PC-3 (cell line): ENCODE results near the gene ASPSCR1. TPM values are rescaled to one million over a fixed set of nuclear protein-coding genes. Genes with fewer than 3 reads are reported as not detected.

ENCODE experiments used
- ATAC-seq: fragments of 200-7000 bp; cut with Tn5 transposase; 2 replicates; pipeline ENCODE4 v1.9.1; 2020; ENCODE audit warnings: mild to moderate bottlenecking, moderate library complexity
- BruUV-seq: library from RNA; stranded (reverse); fragments of 400-500 nt; replicated peaks from 2 replicates; lab custom pipeline; 2021; lab: Mats Ljungman, UMichigan
- CTCF ChIA-PET: fragments of 300-600 bp; sonication (Branson Sonifier 250); formaldehyde crosslinking; loops from one replicate; lab custom pipeline; 2022; ENCODE audit warnings: antibody characterized with exemption; lab: Charles Lee
- POLR2A ChIA-PET: fragments of 300-600 bp; sonication (Branson Sonifier 250); formaldehyde crosslinking; loops from one replicate; lab custom pipeline; 2022; ENCODE audit warnings: antibody characterized with exemption; ENCODE audit not compliant: unreplicated experiment; lab: Charles Lee
- DNase-seq: peaks from one replicate; pipeline ENCODE4 v3.0.0-alpha.2; 2015
- H2AFZ ChIP-seq: fragments of 300-600 bp; sonication (generic); 2 replicates; pipeline ENCODE4 v1.6.0; 2016; ENCODE audit warnings: antibody characterized with exemption, low read length
- H3F3A ChIP-seq: fragments of 300-600 bp; sonication (generic); one replicate; pipeline ENCODE4 v1.6.0; 2017; ENCODE audit warnings: antibody characterized with exemption, low read length, control low read depth, mild to moderate bottlenecking; ENCODE audit not compliant: unreplicated experiment
- H3K27ac ChIP-seq: fragments of 300-600 bp; sonication (generic); 2 replicates; pipeline ENCODE4 v1.5.1; 2016; ENCODE audit warnings: mild to moderate bottlenecking, low read length
- H3K27me3 ChIP-seq: fragments of 300-600 bp; sonication (generic); 2 replicates; pipeline ENCODE4 v1.6.1; 2016; ENCODE audit warnings: low read length, mixed read lengths
- H3K36me3 ChIP-seq: fragments of 300-600 bp; sonication (generic); 2 replicates; pipeline ENCODE4 v1.6.1; 2016; ENCODE audit warnings: low read depth, mixed run types, low read length, mixed read lengths
- H3K4me1 ChIP-seq: fragments of 300-600 bp; sonication (generic); 2 replicates; pipeline ENCODE4 v1.5.1; 2016; ENCODE audit warnings: low read length; ENCODE audit not compliant: insufficient read depth
- H3K4me2 ChIP-seq: fragments of 300-600 bp; sonication (generic); 2 replicates; pipeline ENCODE4 v1.6.0; 2016; ENCODE audit warnings: low read length
- H3K4me3 ChIP-seq: fragments of 300-600 bp; sonication (generic); 2 replicates; pipeline ENCODE4 v1.5.1; 2016; ENCODE audit warnings: mild to moderate bottlenecking, low read length, mixed read lengths
- H3K79me2 ChIP-seq: fragments of 300-600 bp; sonication (generic); 2 replicates; pipeline ENCODE4 v1.6.1; 2017; ENCODE audit warnings: low read length, mixed read lengths
- H3K9ac ChIP-seq: fragments of 300-600 bp; sonication (generic); 2 replicates; pipeline ENCODE4 v1.6.0; 2016; ENCODE audit warnings: mild to moderate bottlenecking, low read length
- H3K9me2 ChIP-seq: fragments of 300-600 bp; sonication (generic); replicated peaks from 2 replicates; pipeline ENCODE4 v1.6.1; 2016; ENCODE audit warnings: mixed run types, low read length, mixed read lengths
- H3K9me3 ChIP-seq: fragments of 300-600 bp; sonication (generic); 2 replicates; pipeline ENCODE4 v1.6.1; 2016; ENCODE audit warnings: low read length, mixed read lengths
- H4K20me1 ChIP-seq: fragments of 300-600 bp; sonication (generic); 2 replicates; pipeline ENCODE4 v1.6.1; 2016; ENCODE audit warnings: low read length, mixed read lengths
- EZH2 ChIP-seq: fragments of 300-600 bp; sonication (generic); IDR thresholded peaks from one replicate; pipeline ENCODE4 v1.6.1; 2017; ENCODE audit warnings: antibody characterized with exemption, mild to moderate bottlenecking, low read length; ENCODE audit not compliant: unreplicated experiment
- EZH2phosphoT487 ChIP-seq: fragments of 300-600 bp; sonication (generic); IDR thresholded peaks from 2 replicates; pipeline ENCODE4 v1.6.1; 2018; ENCODE audit warnings: mild to moderate bottlenecking, antibody characterized with exemption, low read length, borderline replicate concordance
- intact Hi-C: fragments of 100-400 bp; cut with micrococcal nuclease; formaldehyde crosslinking; loops from 2 replicates; pipeline ENCODE4 v1.9.0; 2023
- total RNA-seq: library from RNA; depleted of rRNA; stranded (reverse); fragments of >200 nt; gene quantifications from 2 replicates; pipeline ENCODE4 v1.2.3, GENCODE V29; 2014
- TF ChIP-seq, protein P1 (sequence below): fragments of 300-600 bp; sonication (generic); conservative IDR thresholded peaks from 2 replicates; pipeline ENCODE4 v1.5.1; 2017; ENCODE audit warnings: antibody characterized with exemption, low read depth, mild to moderate bottlenecking, low read length

The ASPSCR1 gene
- total RNA-seq, 1 experiment from 2014 or later: 31.5 TPM

DNA sequence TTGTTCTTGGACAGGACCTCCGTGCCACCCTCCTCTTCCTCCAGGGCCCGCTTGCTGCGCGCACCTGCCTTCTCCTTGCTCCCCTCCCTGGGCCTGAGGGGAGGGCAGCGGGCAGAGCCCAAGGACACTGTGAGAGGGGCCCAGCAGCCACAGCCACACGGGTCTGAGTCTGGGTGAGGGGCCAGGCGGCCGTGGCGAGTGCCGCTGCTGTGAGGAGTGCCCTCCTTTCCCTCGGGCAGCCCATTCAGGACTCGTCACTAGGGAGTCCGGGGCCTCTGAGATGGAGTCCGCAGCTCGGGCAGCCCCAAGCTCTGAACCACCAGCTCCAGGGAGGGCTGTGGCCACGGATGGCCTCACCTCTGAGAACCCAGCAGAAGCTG lies 82.6 kb downstream of the ASPSCR1 start:
- ChIA-PET CTCF (interaction anchor here (0.7 kb wide), 1 partner anchor 64 kb away, joined by 6 read pairs; no protein-coding TSS in a partner anchor), POLR2A (no interaction called here)
- no TSS peak for BruUV-seq
- H3K4me1 ChIP-seq: peaks cover 12% of the 10 kb centered on the region
- no peaks in the 10 kb centered on the region for H4K20me1 ChIP-seq
- no peaks in the 10 kb centered on the region for H3K9me2 ChIP-seq
- no peak overlapping the region for H3K4me2 ChIP-seq
- H3K9me3 ChIP-seq: no peaks in the 10 kb centered on the region
- ATAC-seq (no peak), DNase-seq (no peak)
- no peaks in the 10 kb centered on the region for H3K27me3 ChIP-seq
- no peak overlapping the region for H3K9ac ChIP-seq
- intact Hi-C loops: no loop called here
- H3K79me2 ChIP-seq: peaks cover 21% of the 10 kb centered on the region
- H3K4me3 ChIP-seq: no peak overlapping the region
- peaks cover 58% of the 10 kb centered on the region for H3K36me3 ChIP-seq
- H3K27ac ChIP-seq: no peak overlapping the region
- H3F3A ChIP-seq: no peaks in the 10 kb centered on the region
- no peak overlapping the region for H2AFZ ChIP-seq
- TF ChIP-seq, protein P1, sequence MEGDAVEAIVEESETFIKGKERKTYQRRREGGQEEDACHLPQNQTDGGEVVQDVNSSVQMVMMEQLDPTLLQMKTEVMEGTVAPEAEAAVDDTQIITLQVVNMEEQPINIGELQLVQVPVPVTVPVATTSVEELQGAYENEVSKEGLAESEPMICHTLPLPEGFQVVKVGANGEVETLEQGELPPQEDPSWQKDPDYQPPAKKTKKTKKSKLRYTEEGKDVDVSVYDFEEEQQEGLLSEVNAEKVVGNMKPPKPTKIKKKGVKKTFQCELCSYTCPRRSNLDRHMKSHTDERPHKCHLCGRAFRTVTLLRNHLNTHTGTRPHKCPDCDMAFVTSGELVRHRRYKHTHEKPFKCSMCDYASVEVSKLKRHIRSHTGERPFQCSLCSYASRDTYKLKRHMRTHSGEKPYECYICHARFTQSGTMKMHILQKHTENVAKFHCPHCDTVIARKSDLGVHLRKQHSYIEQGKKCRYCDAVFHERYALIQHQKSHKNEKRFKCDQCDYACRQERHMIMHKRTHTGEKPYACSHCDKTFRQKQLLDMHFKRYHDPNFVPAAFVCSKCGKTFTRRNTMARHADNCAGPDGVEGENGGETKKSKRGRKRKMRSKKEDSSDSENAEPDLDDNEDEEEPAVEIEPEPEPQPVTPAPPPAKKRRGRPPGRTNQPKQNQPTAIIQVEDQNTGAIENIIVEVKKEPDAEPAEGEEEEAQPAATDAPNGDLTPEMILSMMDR: no peak
- TF ChIP-seq EZH2 (no peak), EZH2phosphoT487 (no peak)

DNA sequence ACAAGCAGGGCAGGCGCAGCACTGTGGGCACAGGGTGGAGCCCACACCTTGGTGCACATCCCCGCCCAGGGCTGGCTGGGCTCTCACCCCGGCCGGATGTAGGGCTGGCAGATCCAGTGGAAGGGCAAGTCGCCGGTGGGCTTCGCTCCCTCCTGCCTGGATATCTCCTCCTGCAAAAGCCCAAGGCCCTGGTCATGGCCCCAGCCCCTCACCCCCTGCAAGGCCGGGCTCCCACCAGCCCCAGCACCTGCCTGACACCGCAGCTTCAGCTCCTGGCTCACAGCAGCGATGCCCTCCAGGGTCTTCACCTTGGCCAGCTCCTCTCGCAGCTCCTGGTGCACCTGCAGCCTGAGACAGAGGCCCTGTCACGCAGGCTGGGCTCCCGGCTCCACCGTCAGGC lies 83.2 kb downstream of the ASPSCR1 start:
- Histone ChIP-seq H3K4me1 (peaks cover 12% of the 10 kb centered on the region), H3K9ac (no peak overlapping the region), H3K4me2 (no peak overlapping the region), H3K9me2 (no peaks in the 10 kb centered on the region), H3K27me3 (no peaks in the 10 kb centered on the region), H3K36me3 (peaks cover 58% of the 10 kb centered on the region), H2AFZ (no peak overlapping the region), H3F3A (no peaks in the 10 kb centered on the region), H3K79me2 (peaks cover 25% of the 10 kb centered on the region), H3K9me3 (no peaks in the 10 kb centered on the region), H4K20me1 (no peaks in the 10 kb centered on the region), H3K27ac (no peak overlapping the region), H3K4me3 (no peak overlapping the region)
- intact Hi-C loops: no loop called here
- POLR2A ChIA-PET: no interaction called here
- BruUV-seq: no TSS peak
- CTCF ChIA-PET: interaction anchor here (0.7 kb wide), 1 partner anchor 63 kb away, joined by 6 read pairs; no protein-coding TSS in a partner anchor
- DNase-seq: no peak
- ATAC-seq: no peak
- TF ChIP-seq EZH2phosphoT487 (no peak), EZH2 (no peak)
- TF ChIP-seq, protein P1: no peak

DNA sequence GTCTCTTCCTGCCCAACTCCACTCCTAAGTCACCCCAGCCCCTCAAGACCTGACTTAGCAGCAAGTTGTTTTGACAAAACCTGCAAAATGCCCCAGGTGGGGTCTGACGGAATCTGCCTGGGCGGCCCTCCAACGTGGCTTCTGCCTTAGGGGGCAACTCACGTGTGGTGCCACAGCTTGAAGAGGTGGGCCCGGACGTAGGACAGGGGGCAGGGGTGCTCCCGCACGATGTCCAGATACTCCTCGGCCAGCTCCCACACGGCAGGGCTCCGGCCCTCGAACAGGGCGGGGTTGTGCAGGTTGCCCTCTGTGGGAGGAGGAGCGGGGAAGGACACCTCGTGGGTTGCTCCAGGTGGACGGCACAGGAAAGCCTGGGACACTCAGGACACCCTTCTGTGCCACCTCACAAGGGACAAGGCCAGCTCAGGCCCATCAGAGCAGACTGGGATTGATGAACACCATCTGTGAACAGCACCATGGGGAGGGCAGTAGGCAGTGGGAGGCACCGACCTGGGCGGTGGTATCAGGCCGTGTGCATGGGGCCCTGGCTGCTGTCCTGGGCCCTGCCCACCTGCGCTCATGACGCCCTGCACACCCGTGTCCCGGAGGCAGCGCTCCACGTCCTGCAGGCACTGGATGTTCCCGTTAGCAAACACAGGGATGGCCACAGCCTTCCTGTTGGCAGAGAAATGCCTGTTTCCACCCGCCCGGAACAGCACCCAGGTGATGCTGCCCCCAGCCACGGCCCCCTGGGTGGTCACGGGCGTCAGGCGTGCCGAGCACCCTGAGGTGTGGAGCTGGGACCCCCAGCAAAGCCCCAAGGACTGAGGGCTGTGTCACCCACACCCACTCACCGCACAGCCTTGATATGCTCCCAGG lies 83.9 kb downstream of the ASPSCR1 start:
- BruUV-seq: no TSS peak
- POLR2A ChIA-PET: no interaction called here

More for the DNA sequence above, 83.9 kb downstream of the ASPSCR1 start:
- Histone ChIP-seq H3K9me2 (no peaks in the 10 kb centered on the region), H3K9me3 (no peaks in the 10 kb centered on the region), H3K79me2 (peaks cover 29% of the 10 kb centered on the region), H3K4me1 (peaks cover 17% of the 10 kb centered on the region), H4K20me1 (no peaks in the 10 kb centered on the region), H3K27ac (no peak overlapping the region), H3F3A (no peaks in the 10 kb centered on the region), H3K4me3 (no peak overlapping the region), H3K27me3 (no peaks in the 10 kb centered on the region), H3K9ac (no peak overlapping the region), H2AFZ (no peak overlapping the region), H3K4me2 (no peak overlapping the region), H3K36me3 (peaks cover 53% of the 10 kb centered on the region)
- intact Hi-C loops: no loop called here
- DNase-seq (no peak), ATAC-seq (no peak)
- TF ChIP-seq, protein P1: no peak
- no peak for TF ChIP-seq EZH2
- CTCF ChIA-PET: no interaction called here
